Chondrocyte (in vitro differentiated cells): ENCODE data around the gene MICAL3. TPM values are rescaled to one million over a fixed set of nuclear protein-coding genes. Genes with fewer than 3 reads are reported as not detected.

Experiments used
- DNase-seq: peaks from one replicate; pipeline ENCODE4 v3.0.0; 2021; ENCODE audit warnings: mixed read lengths, low spot score
- H3K27ac Mint-ChIP-seq: one replicate; pipeline ENCODE4 v1.8.0; 2021; ENCODE audit warnings: mild to moderate bottlenecking, moderate library complexity, mixed read lengths; ENCODE audit not compliant: unreplicated experiment
- H3K27me3 Mint-ChIP-seq: 2 replicates; pipeline ENCODE4 v1.8.0; 2021; ENCODE audit warnings: low read depth, mixed read lengths
- H3K36me3 Mint-ChIP-seq: 2 replicates; pipeline ENCODE4 v1.8.0; 2021; ENCODE audit warnings: low read depth, mixed read lengths
- H3K4me1 Mint-ChIP-seq: 2 replicates; pipeline ENCODE4 v1.8.0; 2021; ENCODE audit warnings: low read depth, mild to moderate bottlenecking, mixed read lengths
- H3K4me3 Mint-ChIP-seq: one replicate; pipeline ENCODE4 v1.8.0; 2021; ENCODE audit warnings: mild to moderate bottlenecking, moderate library complexity, mixed read lengths; ENCODE audit not compliant: unreplicated experiment
- H3K9me3 Mint-ChIP-seq: 2 replicates; pipeline ENCODE4 v1.8.0; 2021; ENCODE audit warnings: low read depth, mixed read lengths
- CTCF ChIP-seq: fragments of 200-600 bp; sonication (generic); IDR thresholded peaks from 2 replicates; pipeline ENCODE4 v1.5.0; 2021; ENCODE audit warnings: antibody characterized with exemption, mild to moderate bottlenecking, moderate library complexity
- total RNA-seq: library from RNA; stranded (reverse); gene quantifications from 3 replicates; pipeline ENCODE4 v1.2.1, GENCODE V29; 2021

The MICAL3 gene
- total RNA-seq, 1 donor from 2014 or later, result 68.2 TPM

GRCh38 chr22:18060646-18061620 is 36.6 kb upstream of the MICAL3 start:
- H3K4me3 Mint-ChIP-seq, result no peak overlapping the region
- peak; percentile 52 for DNase-seq
- TF ChIP-seq CTCF, result no peak
- H3K36me3 Mint-ChIP-seq, result no peaks in the 10 kb centered on the region
- peak overlapping the region; percentile 86 for H3K27ac Mint-ChIP-seq
- H3K27me3 Mint-ChIP-seq, result no peaks in the 10 kb centered on the region
- no peaks in the 10 kb centered on the region for H3K9me3 Mint-ChIP-seq
- peaks cover 53% of the 10 kb centered on the region for H3K4me1 Mint-ChIP-seq

- no peaks in the 10 kb centered on the region for H3K9me3 Mint-ChIP-seq
- H3K27ac Mint-ChIP-seq, result no peak overlapping the region
- H3K36me3 Mint-ChIP-seq, result no peaks in the 10 kb centered on the region
- DNase-seq, result peak; percentile 2
- H3K4me3 Mint-ChIP-seq, result no peak overlapping the region
- H3K27me3 Mint-ChIP-seq, result no peaks in the 10 kb centered on the region
- H3K4me1 Mint-ChIP-seq, result peaks cover 57% of the 10 kb centered on the region
- no peak for TF ChIP-seq CTCF
Measured at GRCh38 chr22:18059991-18060390, 35.6 kb upstream of the MICAL3 start.

- no peak overlapping the region for H3K4me3 Mint-ChIP-seq
- H3K36me3 Mint-ChIP-seq, result no peaks in the 10 kb centered on the region
- peak; percentile 20 for DNase-seq
- no peak overlapping the region for H3K27ac Mint-ChIP-seq
- H3K9me3 Mint-ChIP-seq, result no peaks in the 10 kb centered on the region
- TF ChIP-seq CTCF, result no peak
- no peaks in the 10 kb centered on the region for H3K27me3 Mint-ChIP-seq
- H3K4me1 Mint-ChIP-seq, result peaks cover 57% of the 10 kb centered on the region
Measured at GRCh38 chr22:18059473-18059872, 35.1 kb upstream of the MICAL3 start.

GRCh38 chr22:18059094-18059417 is 34.7 kb upstream of the MICAL3 start:
- Mint-ChIP-seq H3K27ac (no peak overlapping the region), H3K36me3 (no peaks in the 10 kb centered on the region), H3K4me1 (peaks cover 57% of the 10 kb centered on the region), H3K4me3 (no peak overlapping the region), H3K9me3 (no peaks in the 10 kb centered on the region), H3K27me3 (no peaks in the 10 kb centered on the region)
- no peak for TF ChIP-seq CTCF
- DNase-seq, result peak; percentile 12

GRCh38 chr22:18058371-18059093 is 34.2 kb upstream of the MICAL3 start:
- Mint-ChIP-seq H3K27ac (peak overlapping the region; percentile 2), H3K9me3 (no peaks in the 10 kb centered on the region), H3K36me3 (no peaks in the 10 kb centered on the region), H3K27me3 (no peaks in the 10 kb centered on the region), H3K4me3 (no peak overlapping the region), H3K4me1 (peaks cover 54% of the 10 kb centered on the region)
- no peak for TF ChIP-seq CTCF
- peak; percentile 43 for DNase-seq
